ENCODE data around the gene SIAH1. TPM values are rescaled to one million over a fixed set of nuclear protein-coding genes. Genes with fewer than 3 reads are reported as not detected.

The SIAH1 gene
- total and polyA plus RNA-seq, 2 of the 8 experiments (the other 6 are each of a cell fraction or from before 2014, with no cell fraction given): 19.5 to 33.9 TPM

GRCh38 chr16:48384520-48385252 is 527 bp downstream of the SIAH1 start:
- peaks cover 9% of the 10 kb centered on the region for H3K23me2 ChIP-seq (ENCODE audit: low read depth, low read length)
- peak overlapping the region; percentile 75 to 86 for H3K4me2 ChIP-seq (ENCODE audit: insufficient read depth in 1 of 2, low read depth in 2 of 2, low read length in 2 of 2)
- peak overlapping the region; percentile 96 to 100 (median 98) for H3K9ac ChIP-seq (replicated peaks in 1 of 4; ENCODE audit: extremely low read depth in 1 of 4, low read depth in 3 of 4, low read length in 3 of 4)
- no peak overlapping the region for H3K23ac ChIP-seq (ENCODE audit: insufficient read length)
- H3K4me3 ChIP-seq (ENCODE audit: extremely low read depth in 1 of 4, insufficient read depth in 2 of 4, low read depth in 3 of 4, low read length in 4 of 4): peak overlapping the region; percentile 80 to 96 (median 92)
- DNase-seq (ENCODE audit: low read depth in 1 of 2, low spot score in 2 of 2) (peak in 1 of 2 experiments; percentile 67), FAIRE-seq (no peak)
- H3K79me1 ChIP-seq (ENCODE audit: low read depth, low read length): no peaks in the 10 kb centered on the region; the same call in 1 of the 2 replicates
- ChIA-PET POLR2A (ENCODE audit: partially characterized antibody) (interaction anchor here (0.6 to 11.9 kb wide), 24 partner anchors 9 to 239 kb away, joined by 3 to 156 read pairs (median 5); partner anchors contain the start of gene N4BP1), CTCF (ENCODE audit: partially characterized antibody) (interaction anchor here (0.9 kb wide), 2 partner anchors 35 to 227 kb away, joined by 3 to 4 read pairs; no protein-coding TSS in a partner anchor)
- H2AK5ac ChIP-seq (ENCODE audit: low read depth, low read length): peak overlapping the region; percentile 93; the same call in 1 of the 2 replicates
- H3K79me2 ChIP-seq (ENCODE audit: control insufficient read depth in 1 of 2, insufficient read depth in 2 of 2, low read length in 2 of 2): peaks cover 36 to 49% of the 10 kb centered on the region in 2 experiments
- peak overlapping the region; percentile 2 for H3K14ac ChIP-seq (ENCODE audit: insufficient read length)
- H2BK120ac ChIP-seq (replicated peaks; ENCODE audit: low read depth, low read length): no peak overlapping the region
- no peak overlapping the region for H2BK15ac ChIP-seq (ENCODE audit: low read length)
- no peaks in the 10 kb centered on the region for H3K36me3 ChIP-seq (ENCODE audit: control insufficient read depth in 2 of 4, insufficient read depth in 4 of 4, low read length in 3 of 4)
- 0 out of 2 replicates have a peak overlapping the region, but pooled peaks have one; percentile 63 for H2BK5ac ChIP-seq (ENCODE audit: low read depth, low read length)
- no peaks in the 10 kb centered on the region for H3K27me3 ChIP-seq (replicated peaks in 1 of 4; ENCODE audit: control insufficient read depth in 3 of 4, extremely low read depth in 1 of 4, insufficient read depth in 3 of 4, low read length in 3 of 4)
- no peaks in the 10 kb centered on the region for H3K9me3 ChIP-seq (ENCODE audit: insufficient read depth in 2 of 2, low read depth in 1 of 2, low read length in 1 of 2)
- H3K4me1 ChIP-seq (replicated peaks in 1 of 4; ENCODE audit: control insufficient read depth in 3 of 4, insufficient read depth in 4 of 4, low read length in 3 of 4): peaks cover 0 to 10% (median 5%) of the 10 kb centered on the region in 4 experiments; a peak in 5 of 7 replicates
- H3K56ac ChIP-seq (replicated peaks; ENCODE audit: insufficient read length, low read depth, low read length): peak overlapping the region; percentile 52
- peak overlapping the region; percentile 90 for H3K18ac ChIP-seq (ENCODE audit: extremely low read depth, low read length)
- peak overlapping the region; percentile 98 for H3K27ac ChIP-seq (ENCODE audit: low read depth, low read length)
- H2BK12ac ChIP-seq (ENCODE audit: low read depth, low read length): no peak overlapping the region
- 0% methylated on average over 8 of the region's 103 CpGs; no CpG with 5 or more reads in 1 of the 2 experiments for WGBS, 2 experiments (ENCODE audit: extremely low coverage in 1 of 2, insufficient coverage in 1 of 2, insufficient read length in 1 of 2, insufficient replicate concordance in 2 of 2, low coverage in 1 of 2, low lambda C conversion rate in 2 of 2, missing lambda C conversion rate in 1 of 2)
- H2BK20ac ChIP-seq (ENCODE audit: low read length): no peak overlapping the region
- peak overlapping the region; percentile 84 for H4K5ac ChIP-seq (ENCODE audit: insufficient read length, low read depth, low read length)
- peak overlapping the region; percentile 53 for H4K91ac ChIP-seq (replicated peaks; ENCODE audit: insufficient read length, low read length)
- H3K4ac ChIP-seq (replicated peaks; ENCODE audit: insufficient read length, low read depth, low read length): no peak overlapping the region
- peaks cover 2 to 3% of the 10 kb centered on the region in 2 experiments for H4K20me1 ChIP-seq (replicated peaks in 1 of 2; ENCODE audit: control insufficient read depth in 1 of 2, insufficient read depth in 2 of 2, low read length in 2 of 2)
- H4K8ac ChIP-seq (ENCODE audit: extremely low read depth, insufficient read depth, low read length): peak overlapping the region; percentile 100
- H2AFZ ChIP-seq (ENCODE audit: low read length): no peak overlapping the region
- TF ChIP-seq BRCA1 (IDR thresholded peaks at IDR 0.05; ENCODE audit: low read depth, low read length) (no peak), POLR2A (IDR thresholded peaks at IDR 0.05; ENCODE audit: control extremely low read depth in 1 of 2, low read depth in 2 of 2, low read length in 2 of 2) (peak in 1 of 2 experiments; percentile 5; a peak in 1 of 3 replicates), MAX (IDR thresholded peaks at IDR 0.05) (peak; percentile 46; the same call in 1 of the 2 replicates), YY1 (IDR thresholded peaks at IDR 0.05; ENCODE audit: low read depth, low read length) (peak; percentile 73; the same call in 1 of the 2 replicates), RBBP5 (IDR thresholded peaks at IDR 0.05; ENCODE audit: borderline replicate concordance, low read depth, low read length) (0 out of 2 replicates have a peak, but pooled peaks have one; percentile 30), CHD1 (IDR thresholded peaks at IDR 0.05; ENCODE audit: low read depth, low read length) (no peak; the same call in 1 of the 2 replicates), EZH2 (IDR thresholded peaks at IDR 0.05; ENCODE audit: low read depth, low read length, severe bottlenecking) (no peak), TAF1 (IDR thresholded peaks at IDR 0.05; ENCODE audit: low read depth, low read length) (peak; percentile 80; the same call in 1 of the 2 replicates), TBP (IDR thresholded peaks at IDR 0.05; ENCODE audit: low read depth, low read length) (0 out of 2 replicates have a peak, but pooled peaks have one; percentile 46), TAF7 (optimal IDR thresholded peaks at IDR 0.05; ENCODE audit: borderline replicate concordance, low read depth, low read length) (peak; percentile 33), CHD2 (IDR thresholded peaks at IDR 0.05; ENCODE audit: low read length) (no peak), POLR2AphosphoS5 (IDR thresholded peaks at IDR 0.05; ENCODE audit: low read depth, low read length) (peak; percentile 41; the same call in 1 of the 2 replicates)

Data from H1 (cell line).